Activated naive CD4-positive, alpha-beta T cell treated with anti-CD3 and anti-CD28 coated beads, Interleukin-2, amount 10 ng/mL, durations not matched to agents 7 days and 5 days (primary cell): ENCODE measurements around the gene PRRT1B.
A peak's percentile ranks its signal among the peaks of the same experiment; 100 is the strongest.

Source experiments
- CTCF ChIA-PET: fragments of 350-600 bp; sonication (Branson Sonifier 250); formaldehyde crosslinking; loops from one replicate; lab custom pipeline; 2021; ENCODE audit warnings: antibody characterized with exemption; lab: Charles Lee
- DNase-seq: peaks from one replicate; pipeline ENCODE4 v3.0.0-alpha.2; 2020
- H3K27ac Mint-ChIP-seq: one replicate; pipeline ENCODE4 v1.8.0; 2021; ENCODE audit warnings: mild to moderate bottlenecking, moderate library complexity, mixed read lengths
- H3K27me3 Mint-ChIP-seq: one replicate; pipeline ENCODE4 v1.8.0; 2021; ENCODE audit warnings: mild to moderate bottlenecking, mixed read lengths
- H3K36me3 Mint-ChIP-seq: one replicate; pipeline ENCODE4 v1.8.0; 2021; ENCODE audit warnings: mixed read lengths
- H3K4me1 Mint-ChIP-seq: one replicate; pipeline ENCODE4 v1.8.0; 2021; ENCODE audit warnings: mixed read lengths
- H3K4me3 Mint-ChIP-seq: one replicate; pipeline ENCODE4 v1.8.0; 2021; ENCODE audit warnings: mild to moderate bottlenecking, moderate library complexity, mixed read lengths
- H3K9me3 Mint-ChIP-seq: one replicate; pipeline ENCODE4 v1.8.0; 2021; ENCODE audit warnings: mixed read lengths

Gene PRRT1B

GRCh38 chr9:131575946-131576853, 30.9 kb downstream of the PRRT1B start:
- H3K27me3 Mint-ChIP-seq = no peaks in the 10 kb centered on the region
- no peaks in the 10 kb centered on the region for H3K9me3 Mint-ChIP-seq
- H3K36me3 Mint-ChIP-seq = peaks cover 40% of the 10 kb centered on the region
- H3K4me1 Mint-ChIP-seq = peaks cover 28% of the 10 kb centered on the region
- no peak overlapping the region for H3K4me3 Mint-ChIP-seq
- DNase-seq = no peak
- CTCF ChIA-PET = no interaction called here
- peak overlapping the region; percentile 14 for H3K27ac Mint-ChIP-seq

- H3K27me3 Mint-ChIP-seq = no peaks in the 10 kb centered on the region
- no peak for DNase-seq
- peak overlapping the region; percentile 96 for H3K27ac Mint-ChIP-seq
- no peak overlapping the region for H3K4me3 Mint-ChIP-seq
- H3K9me3 Mint-ChIP-seq = no peaks in the 10 kb centered on the region
- peaks cover 28% of the 10 kb centered on the region for H3K4me1 Mint-ChIP-seq
- CTCF ChIA-PET = no interaction called here
- H3K36me3 Mint-ChIP-seq = peaks cover 47% of the 10 kb centered on the region
Measured at GRCh38 chr9:131577005-131578000, 32.0 kb downstream of the PRRT1B start.

GRCh38 chr9:131578021-131578420, 32.7 kb downstream of the PRRT1B start:
- H3K27ac Mint-ChIP-seq = peak overlapping the region; percentile 96

GRCh38 chr9:131578731-131579504, 33.6 kb downstream of the PRRT1B start:
- peak; percentile 77 for DNase-seq
- Mint-ChIP-seq H3K36me3 (peaks cover 48% of the 10 kb centered on the region), H3K9me3 (no peaks in the 10 kb centered on the region), H3K4me1 (peaks cover 32% of the 10 kb centered on the region), H3K27ac (peak overlapping the region; percentile 96), H3K27me3 (no peaks in the 10 kb centered on the region), H3K4me3 (peak overlapping the region; percentile 41)
- CTCF ChIA-PET = interaction anchor here (1.1 to 2.0 kb wide), 6 partner anchors 11 to 229 kb away, joined by 3 to 8 read pairs (median 4); no protein-coding TSS in a partner anchor

More at GRCh38 chr9:131578021-131578420, 32.7 kb downstream of the PRRT1B start:
- Mint-ChIP-seq H3K4me1 (peaks cover 28% of the 10 kb centered on the region), H3K9me3 (no peaks in the 10 kb centered on the region), H3K4me3 (no peak overlapping the region), H3K36me3 (peaks cover 43% of the 10 kb centered on the region), H3K27me3 (no peaks in the 10 kb centered on the region)
- no peak for DNase-seq
- CTCF ChIA-PET = interaction anchor here (1.3 to 1.6 kb wide), 2 partner anchors 14 to 162 kb away, joined by 4 to 6 read pairs; no protein-coding TSS in a partner anchor

- Mint-ChIP-seq H3K27ac (peak overlapping the region; percentile 75), H3K27me3 (no peaks in the 10 kb centered on the region), H3K9me3 (no peaks in the 10 kb centered on the region), H3K4me3 (no peak overlapping the region), H3K36me3 (peaks cover 52% of the 10 kb centered on the region), H3K4me1 (peaks cover 38% of the 10 kb centered on the region)
- CTCF ChIA-PET = interaction anchor here (1.3 to 2.0 kb wide), 4 partner anchors 10 to 230 kb away, joined by 3 to 8 read pairs (median 6); no protein-coding TSS in a partner anchor
- no peak for DNase-seq
Measured at GRCh38 chr9:131579789-131580211, 34.5 kb downstream of the PRRT1B start.

- CTCF ChIA-PET = interaction anchor here (2.0 kb wide), 1 partner anchor 167 kb away, joined by 8 read pairs; no protein-coding TSS in a partner anchor
- no peak for DNase-seq
- H3K27ac Mint-ChIP-seq = peak overlapping the region; percentile 75
- H3K27me3 Mint-ChIP-seq = no peaks in the 10 kb centered on the region
- H3K4me3 Mint-ChIP-seq = no peak overlapping the region
- H3K9me3 Mint-ChIP-seq = no peaks in the 10 kb centered on the region
- peaks cover 56% of the 10 kb centered on the region for H3K36me3 Mint-ChIP-seq
- peaks cover 43% of the 10 kb centered on the region for H3K4me1 Mint-ChIP-seq
Measured at GRCh38 chr9:131580358-131580757, 35.0 kb downstream of the PRRT1B start.

GRCh38 chr9:131582056-131582455, 36.7 kb downstream of the PRRT1B start:
- Mint-ChIP-seq H3K36me3 (peaks cover 63% of the 10 kb centered on the region), H3K4me3 (no peak overlapping the region), H3K4me1 (peaks cover 50% of the 10 kb centered on the region), H3K27me3 (no peaks in the 10 kb centered on the region), H3K27ac (peak overlapping the region; percentile 3), H3K9me3 (no peaks in the 10 kb centered on the region)
- no peak for DNase-seq
- CTCF ChIA-PET = interaction anchor here (1.1 kb wide), 1 partner anchor 31 kb away, joined by 3 read pairs; no protein-coding TSS in a partner anchor

- CTCF ChIA-PET = interaction anchor here (1.1 kb wide), 1 partner anchor 31 kb away, joined by 3 read pairs; no protein-coding TSS in a partner anchor
- H3K36me3 Mint-ChIP-seq = peaks cover 63% of the 10 kb centered on the region
- DNase-seq = no peak
- peak overlapping the region; percentile 37 for H3K27ac Mint-ChIP-seq
- H3K27me3 Mint-ChIP-seq = no peaks in the 10 kb centered on the region
- H3K9me3 Mint-ChIP-seq = no peaks in the 10 kb centered on the region
- no peak overlapping the region for H3K4me3 Mint-ChIP-seq
- H3K4me1 Mint-ChIP-seq = peaks cover 50% of the 10 kb centered on the region
Measured at GRCh38 chr9:131582466-131583336, 37.4 kb downstream of the PRRT1B start.

- DNase-seq = no peak
- no peak overlapping the region for H3K4me3 Mint-ChIP-seq
- H3K36me3 Mint-ChIP-seq = peaks cover 62% of the 10 kb centered on the region
- no peaks in the 10 kb centered on the region for H3K9me3 Mint-ChIP-seq
- H3K4me1 Mint-ChIP-seq = peaks cover 45% of the 10 kb centered on the region
- H3K27me3 Mint-ChIP-seq = no peaks in the 10 kb centered on the region
- H3K27ac Mint-ChIP-seq = peak overlapping the region; percentile 9
- CTCF ChIA-PET = no interaction called here
Measured at GRCh38 chr9:131583337-131583645, 38.0 kb downstream of the PRRT1B start.

- peaks cover 41% of the 10 kb centered on the region for H3K4me1 Mint-ChIP-seq
- CTCF ChIA-PET = interaction anchor here (2.0 to 2.1 kb wide), 2 partner anchors 155 to 156 kb away, joined by 6 to 9 read pairs; partner anchors contain the start of gene RAPGEF1
Measured at GRCh38 chr9:131583836-131584555, 38.7 kb downstream of the PRRT1B start.

GRCh38 chr9:131584858-131585257, 39.5 kb downstream of the PRRT1B start:
- CTCF ChIA-PET = interaction anchor here (0.8 to 2.1 kb wide), 6 partner anchors 18 to 234 kb away, joined by 3 to 9 read pairs (median 4); partner anchors contain the start of gene RAPGEF1
- DNase-seq = no peak
- Mint-ChIP-seq H3K27me3 (no peaks in the 10 kb centered on the region), H3K27ac (peak overlapping the region; percentile 91), H3K9me3 (no peaks in the 10 kb centered on the region), H3K4me3 (no peak overlapping the region), H3K4me1 (peaks cover 39% of the 10 kb centered on the region), H3K36me3 (peaks cover 59% of the 10 kb centered on the region)

More at GRCh38 chr9:131583836-131584555, 38.7 kb downstream of the PRRT1B start:
- Mint-ChIP-seq H3K27me3 (no peaks in the 10 kb centered on the region), H3K9me3 (no peaks in the 10 kb centered on the region), H3K27ac (peak overlapping the region; percentile 84), H3K36me3 (peaks cover 62% of the 10 kb centered on the region), H3K4me3 (no peak overlapping the region)
- DNase-seq = no peak

- Mint-ChIP-seq H3K4me1 (peaks cover 44% of the 10 kb centered on the region), H3K27me3 (no peaks in the 10 kb centered on the region), H3K27ac (peak overlapping the region; percentile 91), H3K4me3 (peak overlapping the region; percentile 28), H3K9me3 (no peaks in the 10 kb centered on the region), H3K36me3 (peaks cover 59% of the 10 kb centered on the region)
- DNase-seq = peak; percentile 72
- CTCF ChIA-PET = interaction anchor here (0.6 to 2.1 kb wide), 7 partner anchors 18 to 235 kb away, joined by 3 to 9 read pairs (median 3); partner anchors contain the start of gene RAPGEF1
Measured at GRCh38 chr9:131585375-131585774, 40.1 kb downstream of the PRRT1B start.
